ENCODE data around the gene MMP24OS.

MMP24OS gene

DNA sequence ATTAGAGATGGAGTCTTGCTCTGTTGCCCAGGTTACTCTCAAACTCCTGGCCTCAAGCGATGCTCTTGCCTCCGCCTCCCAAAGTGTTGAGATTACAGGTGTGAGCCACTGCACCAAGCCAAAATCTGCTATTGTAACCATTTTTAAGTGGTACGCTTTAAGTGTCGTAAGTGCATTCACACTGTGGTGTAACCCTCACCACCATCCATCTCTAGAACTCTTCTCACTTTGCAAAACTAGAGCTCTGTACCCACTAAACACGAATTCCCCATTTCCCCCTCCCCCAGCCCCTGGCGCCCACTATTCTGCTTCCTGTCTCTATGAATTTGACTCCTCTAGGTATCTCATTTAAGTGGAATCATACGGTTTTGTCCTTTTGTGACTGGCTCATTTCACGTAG, 17.1 kb upstream of the MMP24OS start:
- no peak for DNase-seq (ENCODE audit: low read depth)
- TF ChIP-seq, protein P1, sequence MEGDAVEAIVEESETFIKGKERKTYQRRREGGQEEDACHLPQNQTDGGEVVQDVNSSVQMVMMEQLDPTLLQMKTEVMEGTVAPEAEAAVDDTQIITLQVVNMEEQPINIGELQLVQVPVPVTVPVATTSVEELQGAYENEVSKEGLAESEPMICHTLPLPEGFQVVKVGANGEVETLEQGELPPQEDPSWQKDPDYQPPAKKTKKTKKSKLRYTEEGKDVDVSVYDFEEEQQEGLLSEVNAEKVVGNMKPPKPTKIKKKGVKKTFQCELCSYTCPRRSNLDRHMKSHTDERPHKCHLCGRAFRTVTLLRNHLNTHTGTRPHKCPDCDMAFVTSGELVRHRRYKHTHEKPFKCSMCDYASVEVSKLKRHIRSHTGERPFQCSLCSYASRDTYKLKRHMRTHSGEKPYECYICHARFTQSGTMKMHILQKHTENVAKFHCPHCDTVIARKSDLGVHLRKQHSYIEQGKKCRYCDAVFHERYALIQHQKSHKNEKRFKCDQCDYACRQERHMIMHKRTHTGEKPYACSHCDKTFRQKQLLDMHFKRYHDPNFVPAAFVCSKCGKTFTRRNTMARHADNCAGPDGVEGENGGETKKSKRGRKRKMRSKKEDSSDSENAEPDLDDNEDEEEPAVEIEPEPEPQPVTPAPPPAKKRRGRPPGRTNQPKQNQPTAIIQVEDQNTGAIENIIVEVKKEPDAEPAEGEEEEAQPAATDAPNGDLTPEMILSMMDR (IDR thresholded peaks at IDR 0.05; ENCODE audit: control insufficient read depth, extremely low read depth, insufficient read depth) = no peak
- no peak overlapping the region for H3K4me3 ChIP-seq (ENCODE audit: low read depth, low read length)

DNA sequence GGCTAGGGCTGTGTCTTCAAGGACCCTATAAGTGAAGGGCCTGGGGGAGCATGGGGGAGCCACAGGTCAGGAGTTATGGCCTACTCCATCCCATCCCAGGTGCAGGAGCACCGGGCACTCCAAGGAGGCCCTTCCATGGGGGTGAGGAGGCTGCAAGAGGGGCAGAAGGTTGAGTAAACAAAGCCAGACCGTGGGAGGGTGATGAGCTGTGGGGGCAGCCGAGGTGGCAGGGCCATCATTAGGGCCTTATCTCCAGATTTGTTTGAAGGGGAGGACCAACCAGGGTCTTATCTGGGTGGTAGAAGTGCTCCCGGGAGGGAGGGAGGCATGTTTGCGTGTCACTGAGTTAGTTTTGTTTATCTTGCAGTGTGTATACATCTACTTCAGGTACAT, 16.4 kb upstream of the MMP24OS start:
- TF ChIP-seq, protein P1 (IDR thresholded peaks at IDR 0.05; ENCODE audit: control insufficient read depth, extremely low read depth, insufficient read depth) = no peak
- no peak for DNase-seq (ENCODE audit: low read depth)

DNA sequence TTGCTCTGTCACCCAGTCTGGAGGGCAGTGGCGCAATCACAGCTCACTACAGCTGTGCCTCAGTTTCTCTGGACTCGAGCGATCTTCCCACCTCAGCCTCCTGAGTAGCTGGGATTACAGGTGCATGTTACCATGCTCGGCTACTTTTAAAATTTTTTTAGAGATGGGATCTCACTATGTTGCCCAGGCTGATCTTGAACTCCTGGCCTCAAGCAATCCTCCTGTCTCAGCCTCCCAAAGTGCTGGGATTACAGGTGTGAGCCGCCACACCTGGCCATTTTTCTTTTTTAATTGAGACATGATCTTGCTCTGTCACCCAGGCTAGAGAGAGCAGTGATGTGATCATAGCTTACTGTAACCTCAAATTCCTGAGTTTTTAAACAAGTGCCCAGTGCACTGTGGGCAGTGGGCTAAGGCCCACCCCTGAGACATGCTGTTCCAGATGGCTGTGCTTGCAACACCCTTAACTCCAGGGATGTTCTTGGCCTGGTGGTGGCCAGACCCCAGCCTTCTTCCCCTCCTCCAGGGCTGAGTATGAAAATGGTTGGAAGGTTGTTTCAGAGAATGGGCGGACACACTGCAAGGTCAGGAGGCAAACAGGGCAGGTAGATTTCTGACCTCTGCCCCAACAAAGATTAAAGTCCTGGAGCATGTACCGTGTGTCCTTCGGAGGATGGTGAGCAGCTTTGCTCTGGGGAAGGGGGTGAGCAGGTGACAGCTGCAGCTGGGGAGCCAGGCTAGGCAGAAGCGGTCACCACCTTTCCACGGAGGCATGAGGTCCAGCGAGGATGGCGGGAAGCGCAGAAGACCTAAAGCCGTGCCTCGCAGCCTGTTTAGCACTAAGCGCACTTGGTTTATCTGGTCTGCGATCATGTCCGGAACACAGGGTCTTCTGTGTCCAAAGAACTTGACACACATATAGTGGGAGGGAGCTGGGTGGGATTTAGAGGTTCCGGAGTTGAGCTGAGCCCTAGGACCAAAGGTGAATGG, 15.7 kb upstream of the MMP24OS start:
- TF ChIP-seq, protein P1 (IDR thresholded peaks at IDR 0.05; ENCODE audit: control insufficient read depth, extremely low read depth, insufficient read depth) = no peak
- H3K4me3 ChIP-seq (ENCODE audit: low read depth, low read length) = no peak overlapping the region
- DNase-seq (ENCODE audit: low read depth) = no peak

More for the DNA sequence above, 16.4 kb upstream of the MMP24OS start:
- no peak overlapping the region for H3K4me3 ChIP-seq (ENCODE audit: low read depth, low read length)

DNA sequence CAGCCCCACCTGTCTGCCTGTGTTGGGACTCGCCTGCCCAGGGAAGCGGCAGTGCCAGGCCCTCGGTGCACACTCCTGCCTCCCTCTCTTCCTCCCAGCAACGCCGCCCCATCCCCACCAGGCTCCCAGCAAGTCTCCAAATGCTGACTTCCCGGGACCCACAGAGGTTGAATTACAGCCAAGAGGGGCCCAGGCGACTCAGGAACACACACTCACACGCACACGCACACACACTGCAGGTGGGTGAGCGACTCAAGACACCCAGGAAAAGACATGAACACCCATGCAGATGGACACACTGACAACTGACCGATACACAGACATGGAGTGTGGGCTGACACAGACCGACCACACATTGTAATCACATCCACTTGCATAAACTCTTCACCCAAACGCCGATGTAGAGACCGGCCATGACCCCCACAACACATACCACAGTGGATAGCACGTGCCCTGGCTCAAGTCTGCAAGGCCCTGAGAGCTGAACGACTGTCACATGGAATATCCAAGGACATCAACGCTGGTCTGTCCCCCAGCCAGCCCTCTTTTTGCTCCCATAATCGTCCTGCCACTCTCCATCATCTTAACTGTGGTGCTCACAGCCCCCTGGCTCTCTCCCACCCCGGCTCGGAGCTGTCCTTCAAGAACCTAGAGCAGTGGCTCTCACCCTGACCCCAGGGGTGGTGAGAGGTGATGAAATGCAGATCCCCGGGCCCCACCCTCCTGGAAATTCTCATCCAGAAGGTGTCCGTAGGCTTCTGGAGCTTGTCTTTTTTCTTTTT, 14.8 kb upstream of the MMP24OS start:
- TF ChIP-seq, protein P1 (IDR thresholded peaks at IDR 0.05; ENCODE audit: control insufficient read depth, extremely low read depth, insufficient read depth) = no peak
- no peak overlapping the region for H3K4me3 ChIP-seq (ENCODE audit: low read depth, low read length)
- DNase-seq (ENCODE audit: low read depth) = no peak

DNA sequence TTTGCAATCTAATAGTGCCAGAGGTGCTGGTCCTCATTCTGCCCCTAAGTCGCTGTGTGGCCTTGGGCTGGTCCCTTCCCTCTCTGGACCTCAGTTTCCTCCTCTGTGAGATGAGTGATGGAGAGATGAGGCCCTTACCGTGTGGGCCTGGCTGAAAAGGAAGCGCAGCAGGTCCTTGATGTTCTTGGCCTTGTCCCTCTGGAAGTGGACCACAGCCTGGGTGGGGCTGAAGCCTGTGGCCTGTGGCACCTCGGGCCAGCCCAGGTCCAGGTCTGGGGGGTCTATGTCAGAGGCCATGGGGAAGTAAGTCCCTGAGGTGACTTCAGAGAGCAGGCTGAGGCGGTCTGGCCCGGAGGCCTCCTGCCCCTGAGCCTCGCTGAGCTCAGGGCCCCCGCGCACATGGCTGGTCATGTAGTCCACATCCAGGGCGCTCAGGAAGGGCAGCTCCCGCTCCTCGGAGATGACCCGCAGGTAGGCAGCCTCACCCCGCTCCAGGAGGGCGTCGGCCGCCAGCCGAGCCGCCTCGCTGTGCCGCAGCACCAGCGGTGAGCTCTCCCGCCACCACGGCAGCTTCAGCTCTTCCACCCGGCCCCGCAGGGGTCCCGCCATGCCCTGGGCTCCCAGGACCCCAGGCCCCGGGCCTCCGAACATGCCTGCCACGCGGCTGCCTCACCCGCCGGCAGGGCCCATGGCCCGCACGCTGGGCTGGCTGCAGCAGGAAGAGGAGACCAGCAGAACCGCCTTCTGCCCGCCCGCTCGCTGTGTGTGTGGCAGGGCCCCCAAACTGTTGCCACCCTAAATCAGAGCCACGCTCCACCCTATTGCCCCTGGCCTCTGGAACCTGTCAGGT, 14.0 kb upstream of the MMP24OS start, which contains the start of gene FAM83C:
Gene FAM83C, minus strand, starts transcription at position 772 of the 850 bp plus-strand sequence. Its CDS starts 121 bp downstream, at position 651.
- H3K4me3 ChIP-seq (ENCODE audit: low read depth, low read length) = no peak within 1 kb of the TSS
- DNase-seq (ENCODE audit: low read depth) = no peak
- TF ChIP-seq, protein P1 (IDR thresholded peaks at IDR 0.05; ENCODE audit: control insufficient read depth, extremely low read depth, insufficient read depth) = no peak

DNA sequence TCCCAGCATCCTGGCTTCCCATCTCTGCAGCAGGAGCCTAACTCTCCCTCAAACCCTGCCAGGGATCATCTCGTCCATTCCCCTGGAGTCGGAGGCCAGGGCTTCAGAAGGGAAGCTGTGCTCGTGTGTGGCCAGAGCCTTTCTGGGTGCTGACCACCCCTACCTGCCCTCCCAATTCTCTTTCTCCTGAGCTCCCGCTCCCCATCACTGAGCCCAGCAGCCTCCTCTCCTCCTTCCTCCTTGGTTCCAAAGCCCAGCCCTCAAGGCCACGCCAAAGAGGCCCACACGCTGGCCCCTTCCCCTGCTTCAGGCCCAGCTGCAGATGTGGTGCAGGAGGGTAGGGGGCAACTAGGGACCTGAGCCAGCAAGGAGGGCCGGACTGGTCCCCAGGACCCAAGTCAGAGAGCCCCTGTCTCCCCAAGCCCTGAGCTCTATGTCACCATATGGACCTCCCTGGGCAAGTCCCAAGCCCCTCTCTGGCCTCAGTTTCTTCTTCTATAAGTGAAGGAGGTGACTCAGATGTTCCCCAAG, 13.0 kb upstream of the MMP24OS start:
- TF ChIP-seq, protein P1 (IDR thresholded peaks at IDR 0.05; ENCODE audit: control insufficient read depth, extremely low read depth, insufficient read depth) = no peak
- DNase-seq (ENCODE audit: low read depth) = no peak
- no peak overlapping the region for H3K4me3 ChIP-seq (ENCODE audit: low read depth, low read length)
